HepG2 (cell line): ENCODE results near the gene NUDT22. TPM values are rescaled to one million over a fixed set of nuclear protein-coding genes. Genes with fewer than 3 reads are reported as not detected.

Experiments
- ATAC-seq: fragments of 200-7000 bp; cut with Tn5 transposase; 3 replicates; pipeline ENCODE4 v1.9.1; 2020; ENCODE audit warnings: mild to moderate bottlenecking, moderate library complexity
- BruUV-seq: library from RNA; stranded (reverse); fragments of 400-500 nt; replicated peaks from 2 replicates; lab custom pipeline; 2021; lab: Mats Ljungman, UMichigan
- CTCF ChIA-PET: fragments of 300-600 bp; formaldehyde crosslinking; extraction: SDS; loops from one replicate; lab custom pipeline; 2021; ENCODE audit warnings: low total read pairs, inconsistent platforms, low intra/inter-chr PET ratio; lab: Yijun Ruan, JAX
- POLR2A ChIA-PET: fragments of 350-600 bp; sonication (Branson Sonifier 250); formaldehyde crosslinking; loops from one replicate; lab custom pipeline; 2020; ENCODE audit warnings: antibody characterized with exemption, inconsistent platforms; lab: Yijun Ruan, JAX
- DNase-seq: peaks from one replicate; pipeline ENCODE4 v3.0.0-alpha.2; 2015; ENCODE audit warnings: low spot score
- FAIRE-seq: peaks from 3 replicates; lab custom pipeline; 2011; peaks lifted over from hg19 to GRCh38; lab: Jason Lieb, UNC
- H2AFZ ChIP-seq: one replicate; pipeline ENCODE4 v1.6.1; 2011; ENCODE audit warnings: low read length, inconsistent platforms
- H3K27ac ChIP-seq: fragments of 300-600 bp; 3 replicates; pipeline ENCODE4 v1.8.0; 2011; ENCODE audit warnings: mixed run types, mild to moderate bottlenecking, mixed read lengths, low read length, inconsistent platforms; ENCODE audit not compliant: insufficient read depth; ENCODE audit errors: extremely low read length
- H3K27me3 ChIP-seq, 2 experiments: fragments of 200-600 bp in 1 of 2; 2 replicates in 1 of 2; 3 replicates in 1 of 2; pipeline versions ENCODE4 v1.6.0 to v1.8.0; 2011; ENCODE audit warnings: low read length in 2 of 2, mild to moderate bottlenecking in 2 of 2, moderate library complexity in 2 of 2, inconsistent platforms in 1 of 2; ENCODE audit not compliant: insufficient read depth in 2 of 2, control insufficient read depth in 1 of 2
- H3K36me3 ChIP-seq, 2 experiments: fragments of 200-600 bp in 1 of 2; replicated peaks in 1 of 2; 2 replicates in 1 of 2; 3 replicates in 1 of 2; pipeline versions ENCODE4 v1.5.1 to v1.8.0; 2011; ENCODE audit warnings: low read length in 2 of 2, inconsistent platforms in 1 of 2; ENCODE audit not compliant: insufficient read depth in 2 of 2, control insufficient read depth in 1 of 2
- H3K4me1 ChIP-seq: 2 replicates; pipeline ENCODE4 v1.5.1; 2012; ENCODE audit warnings: low read length, inconsistent platforms; ENCODE audit not compliant: insufficient read depth
- H3K4me2 ChIP-seq: 2 replicates; pipeline ENCODE4 v1.6.0; 2011; ENCODE audit warnings: low read depth, low read length, inconsistent platforms
- H3K4me3 ChIP-seq, 3 experiments: fragments of 200-600 bp in 1 of 3; sonication (generic), shearing (Covaris generic) in 1 of 3; replicated peaks in 1 of 3; 2 replicates each; pipeline ENCODE4 v1.5.1; 2011 to 2016; ENCODE audit warnings: low read length in 3 of 3, inconsistent platforms in 2 of 3, low read depth in 2 of 3, mild to moderate bottlenecking in 2 of 3, control low read depth in 1 of 3, mixed read lengths in 1 of 3; ENCODE audit not compliant: insufficient read depth in 1 of 3
- H3K79me2 ChIP-seq: one replicate; pipeline ENCODE4 v1.6.1; 2011; ENCODE audit warnings: low read length, inconsistent platforms; ENCODE audit not compliant: insufficient read depth
- H3K9ac ChIP-seq: 2 replicates; pipeline ENCODE4 v1.6.0; 2011; ENCODE audit warnings: mild to moderate bottlenecking, low read depth, low read length, inconsistent platforms; ENCODE audit not compliant: insufficient read depth
- H3K9me3 ChIP-seq: 2 replicates; pipeline ENCODE4 v1.5.1; 2012; ENCODE audit warnings: mild to moderate bottlenecking, low read length
- H4K20me1 ChIP-seq: 2 replicates; pipeline ENCODE4 v1.6.0; 2011; ENCODE audit warnings: inconsistent platforms, mild to moderate bottlenecking, low read length, moderate library complexity; ENCODE audit not compliant: insufficient read depth
- SMAD9 ChIP-seq: sonication (generic); formaldehyde crosslinking; IDR thresholded peaks from 2 replicates; pipeline ENCODE4 v1.5.1; 2020; ENCODE audit warnings: mild to moderate bottlenecking, missing genetic modification reagents
- WGBS: methylation state at CpG from one replicate; pipeline ENCODE4 v1.1.6; 2017; ENCODE audit warnings: low lambda C conversion rate; 5-methylcytosine and 5-hydroxymethylcytosine counted together
- in situ Hi-C: cut with HindIII; loops from 2 replicates; pipeline ENCODE4 v1.10.0; 2017; ENCODE audit warnings: low pct_unique_long_range_greater_than_20kb; ENCODE audit not compliant: extremely low pct_ligation_motif_present
- intact Hi-C: fragments of 100-400 bp; cut with micrococcal nuclease; formaldehyde crosslinking; loops from one replicate; pipeline ENCODE4 v1.10.0; 2022; ENCODE audit not compliant: unreplicated experiment
- polyA plus RNA-seq, 8 experiments: library from polyadenylated mRNA; depleted of rRNA in 3 of 8; stranded (reverse) in 7 of 8; unstranded in 1 of 8; fragments of >200 nt; fragmentation: Illumina TruSeq in 4 of 8; extraction: Trizol in 4 of 8; gene quantifications; 2 replicates each; pipeline versions ENCODE4 v1.2.1 to v1.2.3, GENCODE V29; 2011 to 2016; ENCODE audit warnings: low read depth in 4 of 8, missing spikeins in 1 of 8, mixed read lengths in 1 of 8; ENCODE audit not compliant: insufficient read depth in 1 of 8
- total RNA-seq, 5 experiments: library from RNA; depleted of rRNA; stranded (reverse); fragments of >200 nt; fragmentation: Illumina TruSeq; extraction: Trizol; gene quantifications; 2 replicates each; pipeline ENCODE4 v1.2.3, GENCODE V29; 2016; ENCODE audit warnings: low read depth in 1 of 5
- TF ChIP-seq, protein P1 (sequence below): sonication (generic); formaldehyde crosslinking; IDR thresholded peaks from 2 replicates; pipeline ENCODE4 v1.4.0; 2020; ENCODE audit warnings: missing genetic modification reagents
- TF ChIP-seq, protein P2 (sequence below): sonication (generic); formaldehyde crosslinking; IDR thresholded peaks from 2 replicates; pipeline ENCODE4 v1.4.0; 2020; ENCODE audit warnings: mild to moderate bottlenecking, missing genetic modification reagents
- TF ChIP-seq, protein P3 (sequence below): sonication (generic); formaldehyde crosslinking; IDR thresholded peaks from 2 replicates; pipeline ENCODE4 v1.4.0; 2020; ENCODE audit warnings: missing genetic modification reagents, low read depth, mild to moderate bottlenecking, borderline replicate concordance

Gene NUDT22
- total and polyA plus RNA-seq, 2 of the 13 experiments (the other 11 are each of a cell fraction or from before 2014, with no cell fraction given): 33.5 to 39.8 TPM

- TF ChIP-seq, protein P1, sequence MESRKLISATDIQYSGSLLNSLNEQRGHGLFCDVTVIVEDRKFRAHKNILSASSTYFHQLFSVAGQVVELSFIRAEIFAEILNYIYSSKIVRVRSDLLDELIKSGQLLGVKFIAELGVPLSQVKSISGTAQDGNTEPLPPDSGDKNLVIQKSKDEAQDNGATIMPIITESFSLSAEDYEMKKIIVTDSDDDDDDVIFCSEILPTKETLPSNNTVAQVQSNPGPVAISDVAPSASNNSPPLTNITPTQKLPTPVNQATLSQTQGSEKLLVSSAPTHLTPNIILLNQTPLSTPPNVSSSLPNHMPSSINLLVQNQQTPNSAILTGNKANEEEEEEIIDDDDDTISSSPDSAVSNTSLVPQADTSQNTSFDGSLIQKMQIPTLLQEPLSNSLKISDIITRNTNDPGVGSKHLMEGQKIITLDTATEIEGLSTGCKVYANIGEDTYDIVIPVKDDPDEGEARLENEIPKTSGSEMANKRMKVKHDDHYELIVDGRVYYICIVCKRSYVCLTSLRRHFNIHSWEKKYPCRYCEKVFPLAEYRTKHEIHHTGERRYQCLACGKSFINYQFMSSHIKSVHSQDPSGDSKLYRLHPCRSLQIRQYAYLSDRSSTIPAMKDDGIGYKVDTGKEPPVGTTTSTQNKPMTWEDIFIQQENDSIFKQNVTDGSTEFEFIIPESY (CRISPR knock-in tag): no peak
- no peak for TF ChIP-seq SMAD9 (CRISPR knock-in tag)
Observed at GRCh38 chr11:64262271-64263002, 36.4 kb downstream of the NUDT22 start (continued).

DNA sequence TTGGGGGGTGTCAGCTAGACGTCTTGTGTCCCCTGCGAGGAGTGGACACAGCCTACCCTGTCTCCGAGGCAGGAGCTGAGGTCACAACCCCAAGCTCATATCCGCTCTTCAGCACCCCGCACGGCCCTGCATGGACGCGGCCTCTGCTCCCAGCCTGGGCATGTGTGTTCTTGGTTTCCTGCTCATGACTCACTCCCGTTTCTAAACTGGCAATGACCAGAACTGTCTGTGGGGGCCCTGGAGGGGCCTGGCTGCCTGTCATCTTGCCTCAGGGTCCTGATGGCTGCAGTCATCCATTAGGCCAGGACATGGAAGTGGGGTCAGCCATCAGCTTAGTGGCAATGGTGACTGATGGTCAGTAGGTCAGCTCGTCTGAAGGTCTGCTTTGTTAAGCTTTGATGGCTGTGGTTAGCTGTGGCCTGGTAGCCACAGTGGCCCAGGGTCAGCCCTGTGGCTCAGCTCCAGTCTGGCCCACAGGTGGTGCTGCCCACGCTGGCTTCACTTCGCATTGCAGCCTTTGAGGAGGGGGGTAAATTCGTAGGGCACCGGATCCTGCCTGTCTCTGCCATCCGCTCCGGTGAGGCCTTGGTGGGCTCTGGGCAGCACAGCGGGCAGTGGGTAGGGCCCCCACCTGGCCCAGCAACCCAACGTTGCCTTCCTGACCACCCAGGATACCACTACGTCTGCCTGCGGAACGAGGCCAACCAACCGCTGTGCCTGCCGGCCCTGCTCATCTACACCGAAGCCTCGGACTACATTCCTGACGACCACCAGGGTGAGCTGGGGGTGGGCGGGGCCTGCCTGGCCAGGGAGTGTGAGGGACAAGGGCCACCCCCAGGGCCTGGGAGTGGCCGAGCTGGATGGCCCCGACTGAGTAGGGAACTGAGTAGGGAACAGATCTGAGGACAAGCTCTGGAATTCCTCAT lies 37.2 kb downstream of the NUDT22 start:
- DNase-seq: no peak
- no peak overlapping the region for H3K4me2 ChIP-seq
- H3K9me3 ChIP-seq: no peaks in the 10 kb centered on the region
- in situ Hi-C loops: no loop called here
- no peaks in the 10 kb centered on the region for H3K27me3 ChIP-seq
- 86% methylated on average over 2 of the region's 29 CpGs for WGBS
- H2AFZ ChIP-seq: no peak overlapping the region
- H3K27ac ChIP-seq: no peak overlapping the region
- no peak for FAIRE-seq
- no peak for ATAC-seq
- H4K20me1 ChIP-seq: no peaks in the 10 kb centered on the region
- no peaks in the 10 kb centered on the region for H3K79me2 ChIP-seq
- TF ChIP-seq, protein P2, sequence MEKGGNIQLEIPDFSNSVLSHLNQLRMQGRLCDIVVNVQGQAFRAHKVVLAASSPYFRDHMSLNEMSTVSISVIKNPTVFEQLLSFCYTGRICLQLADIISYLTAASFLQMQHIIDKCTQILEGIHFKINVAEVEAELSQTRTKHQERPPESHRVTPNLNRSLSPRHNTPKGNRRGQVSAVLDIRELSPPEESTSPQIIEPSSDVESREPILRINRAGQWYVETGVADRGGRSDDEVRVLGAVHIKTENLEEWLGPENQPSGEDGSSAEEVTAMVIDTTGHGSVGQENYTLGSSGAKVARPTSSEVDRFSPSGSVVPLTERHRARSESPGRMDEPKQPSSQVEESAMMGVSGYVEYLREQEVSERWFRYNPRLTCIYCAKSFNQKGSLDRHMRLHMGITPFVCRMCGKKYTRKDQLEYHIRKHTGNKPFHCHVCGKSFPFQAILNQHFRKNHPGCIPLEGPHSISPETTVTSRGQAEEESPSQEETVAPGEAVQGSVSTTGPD (CRISPR knock-in tag): no peak
- TF ChIP-seq, protein P3, sequence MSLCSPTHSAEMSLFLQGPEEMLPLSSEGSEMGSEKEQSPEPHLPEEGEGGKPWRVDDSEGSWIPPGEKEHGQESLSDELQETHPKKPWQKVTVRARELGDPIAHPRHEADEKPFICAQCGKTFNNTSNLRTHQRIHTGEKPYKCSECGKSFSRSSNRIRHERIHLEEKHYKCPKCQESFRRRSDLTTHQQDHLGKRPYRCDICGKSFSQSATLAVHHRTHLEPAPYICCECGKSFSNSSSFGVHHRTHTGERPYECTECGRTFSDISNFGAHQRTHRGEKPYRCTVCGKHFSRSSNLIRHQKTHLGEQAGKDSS (CRISPR knock-in tag): no peak
- BruUV-seq: no TSS peak
- H3K4me1 ChIP-seq: peaks cover 8% of the 10 kb centered on the region
- intact Hi-C loops: no loop called here
- POLR2A ChIA-PET: no interaction called here
- H3K36me3 ChIP-seq: peaks cover 8 to 35% of the 10 kb centered on the region in 2 experiments; a peak in 4 of 5 replicates
- H3K4me3 ChIP-seq: no peak overlapping the region
- CTCF ChIA-PET: no interaction called here
- H3K9ac ChIP-seq: no peak overlapping the region
